Fibroblast of peridontal ligament (primary cell): ENCODE results near the gene SFTPB.
"Not testable (repeated sequence)": the region's sequence is repeated elsewhere in the genome, so short reads cannot be mapped to it uniquely, and the experiment has no call there.

Experiments
- DNase-seq: peaks from one replicate; pipeline ENCODE4 v3.0.0-alpha.2; 2010; ENCODE audit errors: extremely low read depth

The SFTPB gene

DNA sequence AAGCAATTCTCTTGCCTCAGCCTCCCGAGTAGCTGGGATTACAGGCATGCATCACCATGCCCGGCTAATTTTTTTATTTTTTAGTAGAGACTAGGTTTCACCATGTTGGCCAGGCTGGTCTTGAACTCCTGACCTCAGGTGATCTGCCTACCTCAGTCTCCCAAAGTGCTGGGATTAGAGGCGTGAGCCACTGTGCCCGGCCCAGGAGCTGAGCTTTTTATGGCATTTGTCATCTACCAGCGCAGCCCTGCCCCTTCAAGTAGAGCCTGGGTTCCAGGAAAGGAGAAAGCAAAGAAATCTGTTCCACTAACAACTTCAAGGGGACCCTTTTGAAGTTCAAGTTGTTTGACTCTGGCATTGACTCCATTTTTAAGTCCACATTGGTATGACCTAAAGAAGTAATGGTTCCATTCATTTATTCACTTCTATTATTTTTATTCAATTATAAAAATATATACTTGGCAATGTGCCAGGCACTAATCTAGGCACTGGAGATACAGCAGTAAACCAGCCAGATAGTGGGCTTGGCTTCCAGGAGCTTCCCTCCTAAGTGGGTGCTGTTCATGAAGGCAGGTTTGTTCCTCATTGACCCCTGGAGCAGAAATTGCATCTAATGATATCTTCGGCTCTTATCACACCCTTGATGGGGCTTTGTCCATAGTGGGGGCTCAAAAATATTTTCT, 8.0 kb upstream of the SFTPB start:
- DNase-seq = no peak

DNA sequence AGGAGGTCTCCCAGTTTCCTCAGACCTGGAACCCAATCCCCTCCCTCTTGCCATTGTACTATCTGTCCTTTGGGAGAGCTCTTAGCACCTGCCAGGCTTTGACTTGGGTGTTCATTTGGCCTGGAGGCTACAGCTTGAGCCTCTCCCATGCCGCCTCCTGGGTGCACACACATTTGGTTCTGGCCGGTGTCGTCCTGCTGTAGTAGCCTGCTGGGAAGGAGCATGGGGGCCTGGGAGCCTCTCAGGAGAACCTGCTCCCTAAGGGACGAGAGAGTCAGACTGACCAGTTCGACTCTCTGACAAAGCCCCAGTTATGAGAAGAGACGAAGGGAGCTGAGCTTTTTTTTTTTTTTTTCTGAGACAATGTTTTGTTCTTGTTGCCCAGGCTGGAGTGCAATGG, 7.4 kb upstream of the SFTPB start:
- no peak for DNase-seq

DNA sequence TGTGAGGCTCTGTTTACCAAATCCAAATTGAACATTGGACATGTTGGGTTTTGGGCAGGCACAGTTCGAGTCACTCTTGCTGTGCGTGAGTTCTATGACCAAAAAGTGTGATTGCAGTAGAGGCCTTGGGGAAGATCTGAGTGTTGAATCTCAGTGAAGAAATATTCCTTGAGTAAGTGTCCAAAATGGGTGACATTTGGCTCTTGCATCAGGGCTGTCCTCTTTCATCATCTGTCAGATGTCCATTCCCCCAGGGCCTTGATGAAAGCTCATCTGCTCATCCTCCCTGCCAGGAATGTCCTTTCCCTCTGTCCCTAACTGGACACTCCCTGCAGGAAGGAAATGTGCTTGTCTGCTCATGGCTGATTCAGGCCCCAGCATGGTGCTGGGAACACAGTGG, 6.4 kb upstream of the SFTPB start:
- DNase-seq = no peak

DNA sequence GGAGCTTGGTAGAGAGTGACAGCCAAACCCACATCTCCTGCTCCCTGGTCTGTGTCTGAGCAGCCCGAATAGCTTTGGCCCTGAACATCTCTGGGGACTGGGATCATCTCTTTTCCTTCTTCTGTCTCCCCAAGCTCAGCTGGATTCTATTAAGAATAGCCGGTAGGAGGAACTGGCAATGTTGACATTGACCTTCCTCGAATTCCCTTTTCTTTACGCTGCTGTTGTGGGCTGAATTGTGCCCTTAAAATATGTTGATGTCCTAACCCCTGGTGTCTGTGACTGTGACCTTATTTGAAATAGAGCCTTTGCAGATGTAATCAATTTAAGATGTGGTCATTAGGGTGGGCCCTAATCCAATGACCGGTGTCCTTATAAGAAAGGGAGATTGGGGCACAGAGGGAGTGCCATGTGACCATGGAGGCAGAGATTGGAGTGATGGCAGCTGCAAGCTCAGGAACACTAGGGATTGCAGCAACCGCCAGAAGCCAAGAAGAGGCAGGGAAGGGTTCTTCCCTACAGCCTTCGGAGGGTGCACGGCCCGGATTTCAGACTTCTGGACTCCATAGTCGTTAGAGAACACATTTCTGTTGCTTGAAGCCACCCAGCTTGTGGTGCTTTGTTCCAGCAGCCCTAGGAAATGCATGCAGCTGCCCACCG, 5.8 kb upstream of the SFTPB start:
- DNase-seq = peak; percentile 58

DNA sequence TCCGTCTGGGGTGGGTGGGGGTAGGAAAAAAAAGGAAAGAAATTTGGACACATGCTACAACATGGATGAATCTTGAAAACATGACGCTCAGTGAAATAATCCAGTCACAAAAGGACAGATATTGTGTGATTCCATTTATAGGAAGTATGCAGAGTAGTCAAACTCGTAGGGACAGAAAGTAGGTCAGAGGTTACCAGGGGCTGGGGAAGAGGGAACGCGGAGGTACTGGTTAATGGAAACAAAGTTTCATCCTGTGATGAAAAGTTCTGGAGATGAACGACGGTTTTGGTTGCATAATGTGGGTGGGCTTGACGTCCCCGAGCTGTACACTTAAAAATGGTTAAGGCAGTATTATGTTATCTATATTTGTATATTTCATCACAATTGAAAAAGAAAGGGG, 4.5 kb upstream of the SFTPB start:
- DNase-seq = no peak

DNA sequence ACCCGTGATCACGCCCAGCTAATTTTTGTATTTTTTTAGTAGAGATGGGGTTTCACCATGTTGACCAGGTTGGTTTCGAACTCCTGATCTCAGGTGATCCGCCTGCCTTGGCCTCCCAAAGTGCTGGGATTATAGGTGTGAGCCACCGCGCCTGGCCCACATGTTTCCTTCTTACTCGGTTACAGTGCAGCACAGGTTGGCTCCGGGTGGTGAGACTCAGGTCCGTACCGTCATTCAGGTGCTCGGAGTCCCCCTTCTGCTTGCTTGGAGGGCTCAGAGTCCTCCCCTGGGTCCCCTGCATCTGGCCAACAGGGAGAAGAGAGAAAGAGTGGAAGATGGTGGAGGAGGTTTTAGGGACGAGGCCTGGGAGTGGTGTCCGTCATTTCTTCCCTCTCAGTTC, 2.4 kb upstream of the SFTPB start:
- DNase-seq = not testable (repeated sequence)

DNA sequence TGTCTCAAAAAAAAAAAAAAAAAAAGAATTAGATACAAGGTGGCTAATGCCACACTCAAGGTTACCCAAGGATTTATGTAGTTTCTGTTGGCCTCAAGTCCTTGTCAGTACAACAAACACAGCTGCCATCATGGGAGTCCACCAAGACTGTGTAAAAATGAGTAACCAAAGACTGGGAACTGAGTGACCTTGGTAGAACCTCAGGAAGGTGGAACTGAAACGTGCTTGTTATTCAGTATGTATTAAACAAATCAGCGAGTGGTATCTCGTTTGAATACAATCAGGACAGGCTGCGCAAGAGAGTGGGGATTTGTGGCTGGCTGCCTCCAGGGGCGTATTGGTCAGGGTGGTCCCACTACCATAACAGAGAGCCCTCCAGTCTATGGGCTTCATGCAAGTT, 1.6 kb upstream of the SFTPB start:
- DNase-seq = no peak

DNA sequence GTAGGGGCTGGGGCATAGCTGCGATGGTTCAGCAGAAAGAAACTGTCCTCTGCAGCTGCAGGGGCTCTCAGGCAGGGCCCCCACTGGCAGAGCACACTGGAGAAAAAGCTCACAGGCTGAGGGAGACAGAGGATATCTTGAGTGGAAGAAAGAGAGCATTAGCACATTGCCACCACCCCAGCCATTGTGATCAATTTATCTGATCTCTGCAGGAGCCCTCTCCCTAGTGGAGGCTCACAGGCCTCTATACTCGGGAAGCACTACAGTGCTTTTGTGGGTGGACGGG, 801 bp upstream of the SFTPB start:
- no peak for DNase-seq

DNA sequence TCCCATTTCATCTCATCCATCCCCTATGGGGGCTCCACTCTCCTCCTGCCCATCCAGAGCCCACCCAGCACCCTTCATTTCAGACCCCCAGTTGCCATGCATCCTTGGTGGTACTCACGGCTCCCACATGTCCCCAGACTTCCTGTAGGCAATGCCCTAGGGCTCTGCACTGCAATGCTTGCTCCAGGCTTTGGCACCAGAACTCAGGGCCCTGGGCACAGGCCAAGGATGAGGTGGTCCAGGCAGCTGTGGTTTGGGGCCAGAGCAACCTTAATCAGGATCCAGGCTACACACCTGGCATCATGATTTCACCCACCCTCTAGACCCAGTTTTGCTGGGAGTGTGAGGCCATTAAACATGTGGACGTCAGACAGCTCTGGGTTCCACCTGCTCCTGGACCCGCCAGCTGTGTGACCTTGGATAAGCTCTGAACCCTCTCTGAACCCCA, 414 bp downstream of the SFTPB start:
- no peak for DNase-seq

DNA sequence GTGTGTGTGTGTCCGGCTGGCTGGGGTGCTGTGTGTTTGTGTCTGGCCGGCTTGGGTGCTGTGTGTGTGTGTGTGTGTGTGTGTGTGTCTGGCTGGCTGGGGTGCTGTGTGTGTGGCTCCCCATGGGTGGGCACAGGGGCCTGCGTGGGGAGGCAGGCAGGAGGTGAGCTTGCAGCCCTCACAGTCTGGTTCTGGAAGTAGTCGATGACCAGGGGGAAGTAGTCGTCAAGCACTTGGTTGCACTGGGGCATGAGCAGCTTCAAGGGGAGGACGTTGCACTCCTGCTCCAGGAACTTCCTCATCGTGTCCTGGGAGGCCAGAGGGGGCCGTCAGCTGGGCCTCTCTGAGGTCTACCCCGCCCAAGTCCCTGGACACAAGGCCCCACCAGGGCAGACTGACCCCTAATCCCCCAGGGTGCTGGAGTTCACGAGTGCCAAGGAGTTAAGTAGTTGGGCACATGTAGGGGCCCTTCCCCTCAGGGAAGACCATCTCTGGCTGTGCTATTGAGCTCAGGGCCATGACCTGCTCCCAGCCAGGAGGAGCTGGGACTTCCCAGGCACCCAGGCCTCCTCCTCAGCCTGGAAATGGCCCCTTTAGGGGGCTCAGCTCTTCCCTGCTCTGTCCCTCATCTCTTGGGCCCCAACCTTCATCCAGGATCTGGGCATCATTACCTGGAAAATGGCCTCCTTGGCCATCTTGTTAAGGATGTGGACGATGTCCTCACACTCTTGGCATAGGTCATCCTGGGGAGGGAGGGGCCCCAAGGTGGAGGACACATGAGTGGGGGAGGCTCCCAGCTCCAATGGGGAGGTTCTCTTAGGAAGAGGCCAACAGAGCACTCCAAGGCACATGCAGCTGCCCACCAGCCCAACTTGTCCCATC, 1.3 kb downstream of the SFTPB start:
- DNase-seq = no peak

DNA sequence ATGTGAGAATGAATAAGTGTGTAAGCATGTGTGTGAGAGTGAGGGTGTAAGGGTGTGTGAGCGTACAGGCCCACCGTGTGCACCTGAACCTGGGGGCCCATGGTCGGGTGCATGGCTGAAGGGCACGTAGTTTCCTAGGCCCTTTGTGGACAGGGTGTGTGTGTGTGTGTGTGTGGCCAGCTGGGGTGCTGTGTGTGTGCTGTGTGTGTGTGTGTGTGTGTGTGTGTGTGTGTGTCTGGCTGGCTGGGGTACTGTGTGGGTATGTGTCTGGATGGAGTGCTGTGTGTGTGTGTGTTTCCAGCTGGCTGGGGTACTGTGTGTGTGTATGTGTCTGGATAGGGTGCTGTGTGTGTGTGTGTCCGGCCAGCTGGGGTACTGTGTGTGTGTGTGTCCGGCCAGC, 2.0 kb downstream of the SFTPB start:
- no peak for DNase-seq

DNA sequence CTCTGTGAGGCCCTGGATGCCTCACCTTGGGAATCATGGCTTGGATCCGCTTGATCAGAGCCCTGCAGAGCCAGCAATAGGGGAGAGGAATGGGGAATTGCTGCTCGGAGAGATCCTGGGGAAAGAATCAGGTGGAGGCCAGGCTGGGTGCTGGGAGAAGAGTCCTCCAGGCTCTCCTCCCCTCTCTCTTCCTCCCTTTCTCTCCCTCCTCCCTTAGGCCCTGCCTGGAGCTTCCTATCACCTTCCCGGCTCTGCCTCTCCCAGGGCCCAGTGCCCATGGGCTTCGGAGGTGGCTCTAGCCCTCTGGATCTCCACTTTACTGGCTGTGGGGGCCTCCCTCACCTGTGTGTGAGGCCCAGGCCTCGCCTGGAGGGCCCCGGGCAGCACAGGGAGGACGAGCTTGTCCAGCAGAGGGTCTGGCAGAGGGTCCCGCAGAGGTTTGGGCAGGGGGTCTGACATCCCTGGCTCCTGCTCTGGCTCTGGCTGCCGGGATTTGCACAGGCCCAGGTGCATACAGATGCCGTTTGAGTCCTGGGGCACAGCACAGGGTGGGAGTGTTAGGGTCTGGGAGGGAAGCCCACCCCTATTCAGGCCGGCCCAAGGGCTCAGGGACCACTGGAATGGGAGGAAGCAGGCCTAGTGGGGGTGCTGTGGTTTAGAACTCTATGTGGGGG, 2.6 kb downstream of the SFTPB start:
- no peak for DNase-seq

DNA sequence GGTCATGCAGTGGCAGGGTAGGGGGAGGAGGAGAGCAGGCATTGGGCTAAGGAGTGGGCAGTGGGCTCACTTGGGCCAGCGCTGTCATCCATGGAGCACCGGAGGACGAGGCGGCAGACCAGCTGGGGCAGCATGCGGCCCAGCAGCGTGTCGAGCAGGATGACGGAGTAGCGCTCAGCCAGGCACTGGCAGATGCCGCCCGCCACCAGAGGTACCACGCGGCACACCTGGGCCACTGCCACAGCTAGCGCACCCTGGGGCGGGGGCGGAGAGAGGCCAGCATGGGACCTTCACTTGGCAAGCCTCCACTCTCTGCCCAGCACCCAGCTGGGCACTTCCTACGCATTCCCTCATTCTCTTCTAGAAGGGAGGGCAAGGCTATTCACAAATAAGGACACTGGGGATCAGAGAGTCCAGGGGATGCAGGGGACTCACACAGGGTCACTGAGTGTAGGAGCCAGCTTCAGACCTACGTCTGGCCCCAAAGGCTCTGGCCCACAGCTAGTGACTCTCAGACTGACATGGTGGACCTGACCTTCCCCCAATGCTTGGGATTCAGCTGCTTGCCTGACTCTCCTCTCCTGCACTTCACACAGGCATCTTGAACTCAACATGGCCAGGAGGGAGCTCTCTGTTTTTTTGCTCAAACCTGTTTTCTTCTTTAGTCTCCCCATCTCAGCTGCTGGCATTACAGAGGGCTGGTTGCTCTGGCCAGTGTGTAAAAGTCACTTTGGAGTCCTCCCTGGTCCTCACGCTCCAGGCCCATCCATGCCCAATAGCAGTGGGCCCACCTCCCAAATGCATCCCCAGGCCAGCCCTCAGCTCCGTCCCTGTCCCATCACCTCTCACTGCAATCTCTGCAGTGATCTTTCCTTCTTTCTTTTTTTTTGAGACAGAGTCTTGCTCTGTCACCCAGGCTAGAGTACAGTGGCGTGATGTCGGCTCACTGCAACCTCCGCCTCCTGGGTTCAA, 4.1 kb downstream of the SFTPB start:
- no peak for DNase-seq

DNA sequence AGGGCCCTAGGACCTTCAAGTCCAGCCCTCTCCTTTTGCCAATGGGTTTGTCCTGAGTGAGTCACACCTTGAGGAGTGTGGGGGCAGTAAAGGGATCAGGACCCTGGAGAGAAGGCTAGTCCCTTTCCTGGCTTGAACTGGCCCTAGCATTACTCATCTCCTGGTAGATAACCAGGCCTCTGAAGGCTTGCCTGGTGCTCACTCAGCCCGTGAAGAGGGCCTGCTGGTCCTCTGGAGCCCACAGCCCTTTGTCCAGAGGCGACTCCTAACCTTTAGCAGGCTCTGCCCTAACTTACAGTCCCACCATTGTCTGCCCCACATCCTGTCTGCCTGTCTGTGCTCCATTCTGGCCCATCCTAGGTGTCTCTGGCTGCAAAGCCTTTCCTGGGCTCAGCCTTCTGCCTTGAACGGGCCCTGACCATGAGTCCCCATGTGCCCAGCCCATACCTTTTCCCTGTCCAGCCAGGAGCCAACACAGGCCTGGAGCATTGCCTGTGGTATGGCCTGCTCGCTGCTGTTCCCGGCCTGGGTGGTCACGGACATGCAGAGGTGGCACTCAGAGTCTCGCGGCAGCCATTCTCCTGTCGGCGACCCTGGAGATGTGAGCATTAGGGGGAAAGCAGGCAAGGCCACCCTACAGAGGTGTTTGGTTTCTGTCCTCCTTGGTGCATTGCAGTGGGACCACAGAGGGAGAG, 5.0 kb downstream of the SFTPB start:
- DNase-seq = peak; percentile 84

DNA sequence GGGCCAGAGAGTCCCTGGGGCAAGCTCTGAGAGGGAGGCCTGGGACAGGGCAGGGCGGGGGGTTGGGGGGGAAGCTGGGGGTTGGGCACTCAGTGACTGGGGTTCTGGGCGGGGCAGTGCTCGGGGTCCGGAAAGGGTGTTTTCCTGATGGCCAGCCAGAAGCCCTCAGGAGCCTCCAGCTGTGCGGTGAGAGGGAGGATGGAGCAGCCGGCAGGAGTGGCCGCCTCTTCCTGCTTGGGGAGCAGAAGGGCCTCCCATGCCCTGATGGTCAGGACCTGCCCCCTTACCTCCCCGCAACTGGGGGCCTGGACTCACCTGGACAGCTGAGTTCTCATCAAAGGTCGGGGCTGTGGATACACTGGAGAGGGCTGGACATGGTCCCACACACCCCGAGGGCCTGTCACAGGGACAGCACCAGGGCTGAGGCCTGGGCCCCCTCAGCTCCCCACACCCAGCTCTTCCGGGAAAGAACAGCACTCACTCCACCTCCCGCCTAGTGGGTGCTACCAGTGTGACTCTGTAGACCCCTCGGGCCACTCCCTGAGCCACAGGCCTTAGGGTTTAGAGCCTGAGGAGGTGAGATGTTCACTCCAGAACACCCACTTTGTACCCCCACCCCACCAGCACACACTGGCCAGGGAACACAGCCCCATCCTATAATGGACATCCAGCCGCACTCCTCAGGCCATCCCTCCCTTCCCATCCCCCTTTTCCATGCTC, 6.7 kb downstream of the SFTPB start:
- no peak for DNase-seq

DNA sequence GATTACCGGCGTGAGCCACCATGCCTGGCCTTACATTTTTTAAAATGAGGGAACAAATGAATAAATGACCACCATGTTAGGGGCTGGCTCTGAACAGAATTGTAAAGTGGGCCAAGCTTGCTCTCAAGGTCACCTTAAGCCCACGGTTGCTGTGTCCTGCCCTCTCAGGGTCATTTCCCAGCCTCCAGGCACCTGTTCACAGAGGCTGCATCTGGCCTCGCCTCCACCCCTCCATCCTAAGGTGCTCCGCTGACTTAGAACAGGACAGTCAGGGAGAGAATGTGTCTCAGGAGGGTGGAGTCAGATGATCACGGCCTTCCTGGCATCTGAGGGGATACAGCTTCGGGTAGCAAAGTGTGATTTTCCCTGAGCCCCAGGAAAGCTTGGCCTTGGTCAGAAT, 7.3 kb downstream of the SFTPB start:
- no peak for DNase-seq

DNA sequence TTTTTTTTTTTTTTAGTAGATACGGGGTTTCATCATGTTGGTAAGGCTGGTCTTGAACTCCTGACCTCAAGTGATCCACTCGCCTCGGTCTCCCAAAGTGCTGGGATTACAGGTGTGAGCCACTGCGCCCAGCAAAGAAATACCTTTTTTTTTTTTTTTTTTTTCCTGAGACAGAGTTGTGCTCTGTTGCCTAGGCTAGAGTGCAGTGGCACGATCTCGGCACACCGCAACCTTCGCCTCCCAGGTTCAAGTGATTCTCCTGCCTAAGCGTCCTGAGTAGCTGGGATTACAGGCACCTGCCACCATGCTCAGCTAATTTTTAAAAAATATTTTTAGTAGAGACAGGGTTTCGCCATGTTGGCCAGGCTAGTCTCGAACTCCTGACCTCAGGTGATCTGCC, 7.7 kb downstream of the SFTPB start:
- DNase-seq = not testable (repeated sequence)

DNA sequence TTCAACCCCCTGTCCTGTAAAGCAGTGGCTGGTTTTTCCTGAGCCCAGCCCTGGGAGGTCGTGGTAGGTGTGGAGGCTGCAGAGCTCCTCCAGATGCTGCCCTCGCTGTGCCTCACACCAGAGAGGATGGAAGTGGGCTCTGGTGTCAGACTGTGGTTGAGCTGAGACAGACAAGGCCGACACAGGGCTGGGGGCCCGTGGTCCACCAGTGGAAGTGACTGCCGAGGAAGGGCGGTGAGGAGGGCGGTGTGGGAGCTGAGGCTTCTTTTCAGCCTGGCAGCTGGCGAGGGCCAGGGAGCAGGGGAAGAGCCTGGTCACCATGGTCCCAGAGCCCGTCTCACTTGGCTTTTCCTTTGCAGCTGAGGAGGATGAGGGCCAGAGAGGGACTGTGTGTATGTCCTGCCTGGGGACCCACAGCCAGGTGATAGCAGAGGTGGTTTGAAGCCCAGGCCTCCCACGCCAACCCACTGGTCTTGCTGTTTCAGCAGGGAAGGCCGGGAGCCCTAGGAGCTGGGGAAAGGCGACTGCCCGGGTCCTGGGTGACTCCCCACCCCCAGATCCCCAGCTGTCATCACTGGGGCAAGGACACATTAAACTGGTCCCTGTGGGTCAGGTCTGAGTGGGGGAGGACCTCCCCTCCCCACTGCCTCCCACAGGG, 8.5 kb downstream of the SFTPB start:
- DNase-seq = no peak

DNA sequence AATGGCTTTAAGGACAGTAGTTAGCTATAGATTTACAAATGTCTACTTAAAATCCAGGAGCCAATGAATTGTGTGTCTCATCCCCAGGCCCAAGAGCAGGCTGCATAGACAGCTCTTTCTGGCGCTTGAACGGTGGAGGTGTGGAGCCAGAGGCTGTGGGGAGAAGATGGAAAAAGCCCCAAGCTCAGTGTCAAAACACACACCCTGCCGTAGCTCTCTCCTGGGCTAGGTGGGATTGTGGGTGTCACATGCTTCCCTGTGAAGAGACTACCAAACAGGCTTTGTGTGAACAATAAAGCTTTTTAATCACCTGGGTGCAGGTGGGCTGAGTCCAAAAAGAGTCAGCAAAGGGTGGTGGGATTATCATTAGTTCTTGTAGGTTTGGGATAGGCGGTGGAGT, 10.6 kb downstream of the SFTPB start:
- not testable (repeated sequence) for DNase-seq
